ENCODE measurements around the gene CSAG2.

The CSAG2 gene

DNA sequence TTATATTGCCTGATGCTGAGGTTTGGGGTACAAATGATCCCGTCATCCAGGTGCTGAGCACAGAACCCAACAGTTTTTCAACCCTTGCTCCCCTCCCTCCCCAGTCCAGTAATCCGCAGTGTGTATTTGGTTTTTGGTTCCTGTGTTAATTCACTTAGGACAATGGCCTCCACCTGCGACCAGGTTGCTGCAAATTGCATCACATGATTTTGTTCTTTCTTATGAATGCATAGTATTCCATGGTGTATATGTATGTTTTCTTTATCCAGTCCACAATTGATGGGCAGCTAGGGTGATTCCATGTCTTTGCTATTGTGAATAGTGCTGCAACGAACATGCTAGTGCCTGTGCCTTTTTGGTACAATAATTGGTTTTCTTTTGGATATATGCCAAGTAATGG, 46.0 kb downstream of the CSAG2 start:
- H3K4me3 ChIP-seq (replicated peaks; ENCODE audit: insufficient read depth, low read length) = no peak overlapping the region
- DNase-seq (ENCODE audit: low read depth in 1 of 2, low spot score in 1 of 2) = no peak
- H3K27ac ChIP-seq (replicated peaks) = no peak overlapping the region
- H3K27me3 ChIP-seq (ENCODE audit: insufficient read depth, poor library complexity, severe bottlenecking) = no peaks in the 10 kb centered on the region
- TF ChIP-seq GABPA (IDR thresholded peaks at IDR 0.05; ENCODE audit: low read depth) = no peak
- no peak for TF ChIP-seq SPI1 (IDR thresholded peaks at IDR 0.05; ENCODE audit: borderline replicate concordance, low read depth)
- no peak for TF ChIP-seq CTCF (IDR thresholded peaks at IDR 0.05; ENCODE audit: insufficient read depth, low read length)
- no peak for TF ChIP-seq REST (IDR thresholded peaks at IDR 0.05; ENCODE audit: insufficient replicate concordance, low read depth)
- TF ChIP-seq POLR2AphosphoS5 (IDR thresholded peaks at IDR 0.05; ENCODE audit: low read depth) = no peak

- DNase-seq (ENCODE audit: low read depth in 1 of 2, low spot score in 1 of 2) = no peak
- TF ChIP-seq POLR2AphosphoS5 (IDR thresholded peaks at IDR 0.05; ENCODE audit: low read depth) (no peak), REST (IDR thresholded peaks at IDR 0.05; ENCODE audit: insufficient replicate concordance, low read depth) (no peak), GABPA (IDR thresholded peaks at IDR 0.05; ENCODE audit: low read depth) (no peak), SPI1 (IDR thresholded peaks at IDR 0.05; ENCODE audit: borderline replicate concordance, low read depth) (no peak), CTCF (IDR thresholded peaks at IDR 0.05; ENCODE audit: insufficient read depth, low read length) (no peak)
- no peak overlapping the region for H3K27ac ChIP-seq (replicated peaks)
- H3K4me3 ChIP-seq (replicated peaks; ENCODE audit: insufficient read depth, low read length) = no peak overlapping the region
- no peaks in the 10 kb centered on the region for H3K27me3 ChIP-seq (ENCODE audit: insufficient read depth, poor library complexity, severe bottlenecking)
These were observed 50.8 kb downstream of the CSAG2 start for GRCh38 chrX:152658302-152658701.

Measured in HL-60 (cell line).